Middle frontal gyrus (tissue), 1 donor: ENCODE measurements around the gene FAM222B.
A peak's percentile ranks its signal among the peaks of the same experiment; 100 is the strongest.
"Not testable (repeated sequence)": the region's sequence is repeated elsewhere in the genome, so short reads cannot be mapped to it uniquely, and the experiment has no call there.

Source experiments
- DNase-seq: peaks from one replicate; pipeline ENCODE4 v3.0.0-alpha.2; 2015; ENCODE audit warnings: low spot score; ENCODE audit errors: extremely low spot score

Gene FAM222B

GRCh38 chr17:28871056-28871579 is 28.5 kb upstream of the FAM222B start:
- no peak for DNase-seq

GRCh38 chr17:28867276-28867675 is 24.7 kb upstream of the FAM222B start:
- DNase-seq: no peak

- no peak for DNase-seq
Observed at GRCh38 chr17:28865946-28866752, 23.6 kb upstream of the FAM222B start.

- no peak for DNase-seq
Observed at GRCh38 chr17:28864991-28865849, 22.6 kb upstream of the FAM222B start.

- no peak for DNase-seq
Observed at GRCh38 chr17:28863953-28864352, 21.4 kb upstream of the FAM222B start.

GRCh38 chr17:28862561-28862960 is 20.0 kb upstream of the FAM222B start:
- DNase-seq: no peak

GRCh38 chr17:28861393-28862203 is 19.0 kb upstream of the FAM222B start:
- no peak for DNase-seq

- no peak for DNase-seq
Observed at GRCh38 chr17:28860363-28860808, 17.8 kb upstream of the FAM222B start.

DNA sequence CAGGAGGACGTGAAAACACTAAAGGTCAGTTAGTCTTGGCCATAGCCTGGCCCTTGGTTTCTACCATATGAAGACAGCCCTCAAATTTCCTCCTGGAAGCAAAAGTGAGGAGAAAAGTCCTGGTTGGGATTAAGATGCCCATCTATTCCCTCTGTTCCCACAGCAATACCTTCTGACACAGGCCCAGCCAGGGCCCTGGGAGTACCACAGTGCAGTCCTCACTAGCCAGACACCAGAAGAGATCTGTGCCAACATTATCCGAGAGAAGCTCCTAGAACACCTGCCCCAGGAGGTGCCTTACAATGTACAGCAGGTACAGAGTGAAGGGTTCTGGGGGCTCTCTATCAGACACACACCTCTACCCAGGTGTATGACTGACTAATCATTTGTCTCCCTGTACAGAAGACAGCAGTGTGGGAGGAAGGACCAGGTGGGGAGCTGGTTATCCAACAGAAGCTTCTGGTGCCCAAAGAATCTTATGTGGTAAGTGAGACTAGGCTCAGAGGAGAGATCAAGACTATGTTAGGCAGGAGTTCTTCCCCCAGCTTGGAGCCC is 16.3 kb upstream of the FAM222B start:
- no peak for DNase-seq

DNA sequence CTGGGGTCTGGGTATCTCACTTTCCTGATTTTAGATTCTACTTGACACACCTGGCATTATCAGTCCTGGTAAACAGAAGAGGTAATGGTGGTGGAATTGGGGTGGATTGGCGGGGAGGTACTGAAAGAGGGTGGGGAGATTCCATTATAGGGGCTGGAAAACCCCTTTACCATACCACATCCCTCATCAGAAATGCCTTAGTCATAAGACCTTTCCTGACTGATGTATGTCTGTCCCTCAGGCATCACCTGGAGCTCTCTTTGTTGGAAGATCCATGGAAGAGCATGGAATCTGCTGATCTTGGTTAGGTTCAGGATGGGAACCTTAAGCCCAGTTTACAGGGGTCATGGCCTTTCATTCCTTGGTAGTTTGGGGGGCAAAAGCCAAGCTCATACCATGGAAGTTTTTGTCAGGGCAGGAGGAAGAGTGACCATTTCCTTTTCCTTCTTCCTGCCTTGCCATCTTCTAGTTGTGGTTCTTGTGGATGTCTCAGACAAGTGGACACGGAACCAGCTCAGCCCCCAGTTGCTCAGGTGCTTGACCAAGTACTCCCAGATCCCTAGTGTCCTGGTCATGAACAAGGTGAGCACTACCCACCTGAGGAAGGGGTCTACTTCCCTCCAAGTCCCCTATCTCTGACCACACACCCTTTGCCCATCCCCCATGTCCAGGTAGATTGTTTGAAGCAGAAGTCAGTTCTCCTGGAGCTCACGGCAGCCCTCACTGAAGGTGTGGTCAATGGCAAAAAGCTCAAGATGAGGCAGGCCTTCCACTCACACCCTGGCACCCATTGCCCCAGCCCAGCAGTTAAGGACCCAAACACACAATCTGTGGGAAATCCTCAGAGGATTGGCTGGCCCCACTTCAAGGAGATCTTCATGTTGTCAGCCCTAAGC is 15.6 kb upstream of the FAM222B start:
- no peak for DNase-seq

GRCh38 chr17:28856028-28856574 is 13.5 kb upstream of the FAM222B start:
- DNase-seq: no peak

DNA sequence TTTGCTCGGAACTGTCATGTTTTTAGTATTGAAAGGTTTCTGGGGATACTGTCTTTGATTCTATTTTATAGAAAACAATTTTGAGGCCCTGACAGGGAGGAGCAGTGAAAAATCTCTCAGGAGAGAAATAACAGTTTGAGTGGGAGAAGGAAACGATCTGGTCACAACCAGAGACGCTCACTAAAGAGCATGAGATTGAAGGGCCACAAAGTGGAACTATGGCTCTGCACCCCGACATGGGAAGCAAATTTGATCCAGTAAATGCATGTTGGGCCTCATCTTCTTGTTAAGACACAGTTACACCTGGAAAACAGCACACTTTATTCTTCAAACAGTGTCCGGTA is 12.7 kb upstream of the FAM222B start:
- no peak for DNase-seq

DNA sequence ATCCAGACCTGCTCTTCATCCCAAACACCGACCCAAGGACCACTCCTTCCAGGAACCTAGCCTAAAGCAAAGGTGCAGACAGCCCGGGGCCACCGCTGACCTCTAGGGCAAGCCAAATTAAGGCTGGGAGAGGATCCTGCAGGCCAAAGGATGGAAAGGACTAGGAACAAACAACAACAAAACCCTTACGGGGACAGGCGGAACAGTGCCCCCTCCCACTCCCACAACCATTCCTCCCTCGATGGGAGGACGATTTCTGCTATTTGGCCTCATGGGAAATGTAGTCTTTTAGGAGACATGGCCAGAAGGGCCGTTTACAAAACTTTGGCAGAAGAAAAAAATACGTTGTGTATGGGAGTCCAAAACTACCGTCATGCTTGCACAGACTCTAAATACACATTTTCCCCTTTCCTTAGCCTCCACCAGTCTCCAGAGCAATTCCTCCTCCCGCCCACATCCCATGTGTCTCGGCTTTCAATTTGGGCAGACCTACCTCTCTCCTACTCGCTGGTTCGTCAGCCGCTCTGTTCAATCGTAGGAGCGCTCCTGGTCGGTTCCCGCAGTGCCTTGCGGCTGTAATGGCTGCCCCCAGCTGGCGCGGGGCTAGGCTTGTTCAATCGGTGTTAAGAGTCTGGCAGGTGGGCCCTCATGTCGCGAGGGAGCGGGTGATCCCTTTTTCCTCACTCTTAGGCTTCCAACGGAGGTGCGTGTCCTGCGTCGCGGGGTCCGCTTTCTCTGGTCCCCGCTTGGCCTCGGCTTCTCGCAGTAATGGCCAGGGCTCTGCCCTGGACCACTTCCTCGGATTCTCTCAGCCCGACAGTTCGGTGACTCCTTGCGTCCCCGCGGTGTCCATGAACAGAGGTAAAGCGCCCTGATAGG is 12.1 kb upstream of the FAM222B start, which contains the start of gene ERAL1:
ERAL1 (plus strand) TSS at position 560 of the 879 bp plus-strand sequence; CDS start at position 579, 19 bp downstream.
- peak; percentile 82 for DNase-seq

GRCh38 chr17:28853295-28853694 is 10.7 kb upstream of the FAM222B start:
- DNase-seq: no peak

DNA sequence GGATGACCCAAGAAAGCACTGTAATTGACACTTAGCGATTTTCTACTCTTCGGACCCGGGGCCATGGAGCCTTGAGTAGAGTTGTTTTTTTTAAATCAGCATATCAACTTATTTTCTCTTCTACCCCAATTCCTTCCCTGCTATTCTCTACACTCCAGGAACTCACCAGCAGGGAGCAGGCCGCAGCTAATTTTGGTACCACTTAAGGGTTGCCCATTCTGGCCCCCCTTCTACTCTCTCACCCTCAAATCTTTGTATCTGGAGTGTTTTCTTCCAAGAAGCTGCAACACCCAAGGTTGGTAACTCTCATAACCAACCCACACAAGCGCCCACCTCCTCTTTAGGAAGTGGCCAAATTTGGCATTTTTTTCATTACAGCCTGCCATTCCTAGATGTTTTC is 6.7 kb upstream of the FAM222B start:
- no peak for DNase-seq

DNA sequence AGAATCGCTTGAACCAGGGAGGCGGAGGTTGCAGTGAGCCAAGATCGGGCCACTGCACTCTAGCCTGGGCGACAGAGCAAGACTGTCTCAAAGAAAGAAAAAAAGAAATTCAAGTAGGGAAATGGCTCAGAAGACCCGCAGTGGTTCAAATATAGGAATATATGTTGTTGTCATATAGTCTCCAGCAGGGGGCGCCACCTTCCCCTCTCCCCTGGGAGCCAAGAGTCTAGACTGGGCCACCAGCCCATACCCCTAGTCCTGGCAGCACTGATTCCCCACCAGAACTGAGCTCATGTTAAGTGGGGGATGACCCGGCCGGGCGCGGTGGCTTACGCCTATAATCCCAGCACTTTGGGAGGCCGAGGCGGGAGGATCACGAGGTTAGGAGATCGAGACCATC is 6.1 kb upstream of the FAM222B start:
- not testable (repeated sequence) for DNase-seq

DNA sequence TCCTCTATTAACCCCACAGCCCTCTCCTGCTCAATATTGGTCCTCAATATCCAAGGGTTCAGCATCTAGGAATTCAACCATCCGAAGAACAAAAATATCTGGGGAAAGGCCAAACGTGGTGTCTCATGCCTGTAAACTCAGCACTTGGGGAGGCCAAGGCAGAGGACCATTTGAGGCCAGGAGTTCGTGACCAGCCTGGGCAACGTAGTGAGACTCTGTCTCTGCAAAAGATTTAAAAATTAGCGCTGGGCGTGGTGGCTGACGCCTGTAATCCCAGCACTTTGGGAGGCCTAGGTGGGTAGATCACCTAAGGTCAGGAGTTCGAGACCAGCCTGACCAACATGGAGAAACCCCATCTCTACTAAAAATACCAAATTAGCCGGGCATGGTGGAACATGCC is 4.1 kb upstream of the FAM222B start:
- DNase-seq: not testable (repeated sequence)

DNA sequence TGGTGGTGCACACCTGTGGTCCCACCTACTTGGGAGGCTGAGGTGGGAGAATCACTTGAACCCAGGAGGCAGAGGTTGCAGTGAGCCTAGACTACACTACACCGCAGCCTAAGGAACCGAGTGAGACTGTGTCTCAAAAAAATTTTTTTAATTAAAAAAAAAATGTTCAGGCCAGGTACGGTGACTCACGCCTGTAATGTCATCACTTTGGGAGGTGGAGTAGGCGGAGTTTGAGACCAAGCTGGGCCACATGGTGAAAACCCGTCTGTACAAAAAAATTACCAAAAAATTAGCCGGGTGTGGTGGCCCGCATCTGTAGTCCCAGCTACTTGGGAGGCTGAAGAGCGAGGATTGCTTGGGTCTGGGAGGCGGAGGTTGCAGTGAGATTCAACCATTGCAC is 3.6 kb upstream of the FAM222B start:
- no peak for DNase-seq

DNA sequence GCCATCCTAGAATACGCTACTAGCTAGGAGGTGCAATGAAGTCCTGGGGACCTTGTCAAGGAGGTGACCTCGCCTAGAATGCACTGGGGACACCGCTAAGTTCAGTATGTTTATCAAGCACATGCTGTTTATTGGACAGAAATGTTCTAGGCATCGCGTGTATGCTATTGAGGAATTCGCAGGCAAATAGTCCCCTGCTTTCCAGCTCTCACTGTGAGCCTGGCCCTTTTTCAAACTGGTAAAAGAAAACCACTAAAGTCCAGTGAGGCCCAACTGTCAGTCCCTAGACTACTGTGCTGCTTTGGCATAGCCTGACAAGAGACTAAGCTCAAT is 1.2 kb upstream of the FAM222B start:
- DNase-seq: no peak
